K562 (cell line): ENCODE data around the gene GALM. TPM values are rescaled to one million over a fixed set of nuclear protein-coding genes. Genes with fewer than 3 reads are reported as not detected.

ENCODE experiments used
- BHLHE40 ChIP-seq: IDR thresholded peaks from 2 replicates; pipeline ENCODE4 v1.6.1; 2011; ENCODE audit warnings: low read length, improper control_type of control experiment
- CAMTA2 ChIP-seq: fragments of 250-450 bp; sonication (Bioruptor Pico); conservative IDR thresholded peaks from 2 replicates; pipeline ENCODE4 v1.5.1; 2022
- CBFA2T2 ChIP-seq: fragments of 450-650 bp; conservative IDR thresholded peaks from 2 replicates; pipeline ENCODE4 v1.6.1; 2017; ENCODE audit warnings: mild to moderate bottlenecking
- NR2C1 ChIP-seq, 2 experiments: fragments of 450-650 bp; IDR thresholded peaks; 2 replicates each; pipeline ENCODE4 v1.6.1; 2017; ENCODE audit warnings: mild to moderate bottlenecking in 2 of 2, antibody characterized with exemption in 1 of 2, inconsistent platforms in 1 of 2, missing compliant biosample characterization in 1 of 2, missing genetic modification characterization in 1 of 2
- OTX1 ChIP-seq: fragments of 450-650 bp; formaldehyde crosslinking; IDR thresholded peaks from 2 replicates; pipeline ENCODE4 v1.4.0; 2022; ENCODE audit warnings: mild to moderate bottlenecking
- PKNOX1 ChIP-seq: fragments of 450-650 bp; IDR thresholded peaks from 2 replicates; pipeline ENCODE4 v1.6.1; 2016
- RHOXF2B ChIP-seq: fragments of 250-450 bp; sonication (Bioruptor Pico); conservative IDR thresholded peaks from 2 replicates; pipeline ENCODE4 v1.5.1; 2021
- RNF2 ChIP-seq: sonication (generic); IDR thresholded peaks from 2 replicates; pipeline ENCODE4 v1.6.1; 2016
- SOX6 ChIP-seq: fragments of 450-650 bp; IDR thresholded peaks from 2 replicates; pipeline ENCODE4 v1.6.1; 2014; ENCODE audit warnings: mild to moderate bottlenecking
- SP1 ChIP-seq: sonication (generic); formaldehyde crosslinking; IDR thresholded peaks from 2 replicates; pipeline ENCODE4 v1.8.1; 2022; ENCODE audit warnings: mild to moderate bottlenecking, missing genetic modification reagents
- ZBTB49 ChIP-seq: sonication (generic); formaldehyde crosslinking; IDR thresholded peaks from 2 replicates; pipeline ENCODE4 v1.8.0; 2022; ENCODE audit warnings: missing genetic modification reagents, mild to moderate bottlenecking, borderline replicate concordance
- ZNF318 ChIP-seq, 2 experiments: fragments of 450-650 bp; IDR thresholded peaks; 2 replicates each; pipeline ENCODE4 v1.6.1; 2016; ENCODE audit warnings: mild to moderate bottlenecking in 2 of 2, borderline replicate concordance in 1 of 2, low read depth in 1 of 2, moderate library complexity in 1 of 2
- ZNF584 ChIP-seq: fragments of 200-800 bp; sonication (Bioruptor generic); IDR thresholded peaks from 2 replicates; pipeline ENCODE4 v1.6.1; 2016; ENCODE audit warnings: low read depth, mild to moderate bottlenecking, missing genetic modification characterization, missing compliant biosample characterization
- ZNF639 ChIP-seq, 2 experiments: fragments of 200-800 bp in 1 of 2; sonication (Bioruptor generic) in 1 of 2; sonication (generic) in 1 of 2; formaldehyde crosslinking in 1 of 2; IDR thresholded peaks in 1 of 2; conservative IDR thresholded peaks in 1 of 2; 2 replicates each; pipeline versions ENCODE4 v1.5.0 to v1.6.1; 2016 to 2020; ENCODE audit warnings: missing compliant biosample characterization in 1 of 2, missing genetic modification characterization in 1 of 2, missing genetic modification reagents in 1 of 2
- polyA plus RNA-seq, 8 experiments: library from polyadenylated mRNA; depleted of rRNA in 4 of 8; stranded (reverse) in 5 of 8; unstranded in 3 of 8; fragments of >200 nt; fragmentation: Nextera tagmentation in 2 of 8; fragmentation: Illumina TruSeq in 1 of 8; extraction: Ambion mirVana in 2 of 8; extraction: Trizol in 1 of 8; gene quantifications; 2 replicates each; pipeline versions ENCODE4 v1.2.1 to v1.2.3, GENCODE V29; 2011 to 2014; ENCODE audit warnings: inconsistent platforms in 1 of 8, missing spikeins in 1 of 8
- total RNA-seq, 7 experiments: library from RNA; depleted of rRNA in 6 of 7; stranded (reverse); fragments of >200 nt in 6 of 7; fragmentation: Illumina TruSeq in 2 of 7; extraction: Trizol in 2 of 7; gene quantifications; 2 replicates each; pipeline versions ENCODE4 v1.2.1 to v1.2.3, GENCODE V29; 2011 to 2021; ENCODE audit warnings: low replicate concordance in 1 of 7

GALM gene
- total and polyA plus RNA-seq, 9 of the 15 experiments (the other 6 are each of a cell fraction or from before 2014, with no cell fraction given), result 22.1 to 51.7 (median 27.9) TPM

GRCh38 chr2:38750891-38751595 is 85.1 kb downstream of the GALM start, which contains the start of gene SRSF7 (continued):
- TF ChIP-seq ZBTB49 (CRISPR knock-in tag) (peak; percentile 96), ZNF639 (CRISPR knock-in tag; conservative IDR thresholded peaks at IDR 0.05 in 1 of 2, IDR thresholded peaks at IDR 0.05 in 1 of 2) (no peak; a peak in 1 of 4 replicates), OTX1 (CRISPR knock-in tag) (peak; percentile 91), PKNOX1 (no peak; the same call in 1 of the 2 replicates), ZNF318 (IDR thresholded peaks at IDR 0.05; ENCODE audit: borderline replicate concordance in 1 of 2, low read depth in 1 of 2) (peak in 1 of 2 experiments; percentile 66; a peak in 1 of 4 replicates), NR2C1 (IDR thresholded peaks at IDR 0.05) (peak; percentile 35; the same call in 1 of the 2 replicates), NR2C1 (tag; IDR thresholded peaks at IDR 0.05) (peak; percentile 60), ZNF584 (CRISPR knock-in tag) (no peak), RHOXF2B (CRISPR knock-in tag) (peak; percentile 83; the same call in 1 of the 2 replicates), CBFA2T2 (no peak), CAMTA2 (CRISPR knock-in tag) (0 out of 2 replicates have a peak, but pooled peaks have one; percentile 28), BHLHE40 (no peak), SOX6 (peak; percentile 87), RNF2 (peak; percentile 82), SP1 (CRISPR knock-in tag) (peak; percentile 100)
